Ectodermal cell (in vitro differentiated cells): ENCODE measurements around the gene DNAJB8.

Source experiments
- H3K27ac ChIP-seq: 2 replicates; pipeline ENCODE4 v1.7.0; 2013; ENCODE audit warnings: mild to moderate bottlenecking, low read depth, low read length; ENCODE audit not compliant: insufficient read depth, poor library complexity, severe bottlenecking
- H3K27me3 ChIP-seq: 2 replicates; pipeline ENCODE4 v1.7.0; 2013; ENCODE audit warnings: mild to moderate bottlenecking, low read length; ENCODE audit not compliant: insufficient read depth, control insufficient read depth, poor library complexity, severe bottlenecking
- H3K36me3 ChIP-seq: one replicate; pipeline ENCODE4 v1.7.0; 2013; ENCODE audit warnings: low read length; ENCODE audit not compliant: control insufficient read depth, insufficient read depth
- H3K4me1 ChIP-seq: one replicate; pipeline ENCODE4 v1.7.0; 2013; ENCODE audit warnings: low read length; ENCODE audit not compliant: control insufficient read depth, insufficient read depth
- H3K4me3 ChIP-seq: 2 replicates; pipeline ENCODE4 v1.7.0; 2013; ENCODE audit warnings: low read depth, low read length, control low read depth; ENCODE audit not compliant: insufficient read depth
- H3K9me3 ChIP-seq: 2 replicates; pipeline ENCODE4 v1.7.0; 2013; ENCODE audit warnings: mild to moderate bottlenecking, low read length, moderate library complexity; ENCODE audit not compliant: control insufficient read depth
- WGBS, 2 experiments: methylation state at CpG; one replicate each; pipeline ENCODE4 v1.1.7; 2013; ENCODE audit warnings: missing lambda C conversion rate in 2 of 2; 5-methylcytosine and 5-hydroxymethylcytosine counted together

DNAJB8 gene

GRCh38 chr3:128464702-128465101 lies 2.0 kb downstream of the DNAJB8 start:
- Histone ChIP-seq H3K4me1 (no peaks in the 10 kb centered on the region), H3K27ac (no peak overlapping the region), H3K36me3 (no peaks in the 10 kb centered on the region), H3K9me3 (no peaks in the 10 kb centered on the region), H3K27me3 (peaks cover 23% of the 10 kb centered on the region), H3K4me3 (no peak overlapping the region)
- 61 to 68% methylated on average over 1 of the region's 1 CpG for WGBS, 2 experiments

- no peaks in the 10 kb centered on the region for H3K4me1 ChIP-seq
- no peaks in the 10 kb centered on the region for H3K36me3 ChIP-seq
- no peak overlapping the region for H3K4me3 ChIP-seq
- H3K9me3 ChIP-seq, result no peaks in the 10 kb centered on the region
- WGBS, 2 experiments, result 86 to 89% methylated on average over 6 to 7 of the region's 7 CpGs
- H3K27ac ChIP-seq, result no peak overlapping the region
- peaks cover 23% of the 10 kb centered on the region for H3K27me3 ChIP-seq
Measured at GRCh38 chr3:128464188-128464587, 2.5 kb downstream of the DNAJB8 start.

GRCh38 chr3:128463771-128464170 lies 2.9 kb downstream of the DNAJB8 start:
- Histone ChIP-seq H3K9me3 (no peaks in the 10 kb centered on the region), H3K27me3 (peaks cover 23% of the 10 kb centered on the region), H3K36me3 (no peaks in the 10 kb centered on the region), H3K27ac (no peak overlapping the region), H3K4me1 (no peaks in the 10 kb centered on the region), H3K4me3 (no peak overlapping the region)
- WGBS, 2 experiments, result 94 to 95% methylated on average over 10 of the region's 10 CpGs

GRCh38 chr3:128463354-128463753 lies 3.3 kb downstream of the DNAJB8 start:
- WGBS, 2 experiments, result 80 to 81% methylated on average over 11 of the region's 11 CpGs
- Histone ChIP-seq H3K4me3 (no peak overlapping the region), H3K27me3 (peaks cover 23% of the 10 kb centered on the region), H3K36me3 (no peaks in the 10 kb centered on the region), H3K27ac (no peak overlapping the region), H3K9me3 (no peaks in the 10 kb centered on the region), H3K4me1 (no peaks in the 10 kb centered on the region)

GRCh38 chr3:128462931-128463330 lies 3.8 kb downstream of the DNAJB8 start:
- 93% methylated on average over 20 of the region's 20 CpGs for WGBS, 2 experiments
- Histone ChIP-seq H3K27ac (no peak overlapping the region), H3K27me3 (peaks cover 23% of the 10 kb centered on the region), H3K4me3 (no peak overlapping the region), H3K9me3 (no peaks in the 10 kb centered on the region), H3K36me3 (no peaks in the 10 kb centered on the region), H3K4me1 (no peaks in the 10 kb centered on the region)

GRCh38 chr3:128462341-128462910 lies 4.3 kb downstream of the DNAJB8 start:
- Histone ChIP-seq H3K27ac (no peak overlapping the region), H3K4me1 (no peaks in the 10 kb centered on the region), H3K36me3 (no peaks in the 10 kb centered on the region), H3K9me3 (no peaks in the 10 kb centered on the region), H3K27me3 (peaks cover 23% of the 10 kb centered on the region), H3K4me3 (no peak overlapping the region)
- 95 to 96% methylated on average over 23 of the region's 23 CpGs for WGBS, 2 experiments

- no peaks in the 10 kb centered on the region for H3K36me3 ChIP-seq
- peaks cover 3% of the 10 kb centered on the region for H3K4me1 ChIP-seq
- WGBS, 2 experiments, result 86 to 91% methylated on average over 12 of the region's 12 CpGs
- no peak overlapping the region for H3K27ac ChIP-seq
- H3K9me3 ChIP-seq, result no peaks in the 10 kb centered on the region
- H3K27me3 ChIP-seq, result peaks cover 23% of the 10 kb centered on the region
- H3K4me3 ChIP-seq, result no peak overlapping the region
Measured at GRCh38 chr3:128461731-128462130, 5.0 kb downstream of the DNAJB8 start.

- H3K36me3 ChIP-seq, result no peaks in the 10 kb centered on the region
- H3K27me3 ChIP-seq, result peaks cover 11% of the 10 kb centered on the region
- H3K4me1 ChIP-seq, result peaks cover 5% of the 10 kb centered on the region
- H3K27ac ChIP-seq, result no peak overlapping the region
- no peaks in the 10 kb centered on the region for H3K9me3 ChIP-seq
- H3K4me3 ChIP-seq, result no peak overlapping the region
- WGBS, 2 experiments, result 86 to 90% methylated on average over 9 of the region's 9 CpGs
Measured at GRCh38 chr3:128459461-128459820, 7.2 kb downstream of the DNAJB8 start.

GRCh38 chr3:128458746-128459460 lies 7.8 kb downstream of the DNAJB8 start:
- H3K36me3 ChIP-seq, result no peaks in the 10 kb centered on the region
- H3K9me3 ChIP-seq, result no peaks in the 10 kb centered on the region
- H3K4me1 ChIP-seq, result peaks cover 5% of the 10 kb centered on the region
- peaks cover 7% of the 10 kb centered on the region for H3K27me3 ChIP-seq
- WGBS, 2 experiments, result 87 to 88% methylated on average over 18 of the region's 18 CpGs
- H3K4me3 ChIP-seq, result no peak overlapping the region
- no peak overlapping the region for H3K27ac ChIP-seq

GRCh38 chr3:128457937-128458336 lies 8.8 kb downstream of the DNAJB8 start:
- Histone ChIP-seq H3K36me3 (no peaks in the 10 kb centered on the region), H3K27me3 (peaks cover 4% of the 10 kb centered on the region), H3K4me3 (no peak overlapping the region), H3K9me3 (no peaks in the 10 kb centered on the region), H3K4me1 (peaks cover 5% of the 10 kb centered on the region), H3K27ac (no peak overlapping the region)
- WGBS, 2 experiments, result 91 to 92% methylated on average over 12 of the region's 12 CpGs
